ENCODE results near the gene IKBIP.
"Not testable (repeated sequence)": the region's sequence is repeated elsewhere in the genome, so short reads cannot be mapped to it uniquely, and the experiment has no call there.

Gene IKBIP

DNA sequence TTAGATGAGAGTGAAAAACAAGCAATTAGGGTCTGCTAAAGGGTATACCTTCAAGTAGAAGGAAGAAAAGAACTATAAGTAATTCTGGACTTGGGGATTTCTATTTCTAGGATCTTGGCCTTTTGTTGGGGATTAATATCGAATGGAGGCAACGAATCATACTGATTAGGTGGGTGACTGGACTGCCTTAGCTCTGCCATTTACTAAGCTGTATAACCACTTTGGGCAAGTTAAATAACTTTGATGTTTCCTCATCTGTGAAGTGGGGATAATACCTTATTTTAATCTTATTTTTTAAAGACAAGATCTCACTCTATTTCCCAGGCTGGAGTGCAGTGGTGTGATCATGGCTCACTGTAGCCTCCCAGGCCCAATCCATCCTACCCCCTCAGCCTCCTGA is 6.6 kb downstream of the IKBIP start:
- DNase-seq, result no peak

DNA sequence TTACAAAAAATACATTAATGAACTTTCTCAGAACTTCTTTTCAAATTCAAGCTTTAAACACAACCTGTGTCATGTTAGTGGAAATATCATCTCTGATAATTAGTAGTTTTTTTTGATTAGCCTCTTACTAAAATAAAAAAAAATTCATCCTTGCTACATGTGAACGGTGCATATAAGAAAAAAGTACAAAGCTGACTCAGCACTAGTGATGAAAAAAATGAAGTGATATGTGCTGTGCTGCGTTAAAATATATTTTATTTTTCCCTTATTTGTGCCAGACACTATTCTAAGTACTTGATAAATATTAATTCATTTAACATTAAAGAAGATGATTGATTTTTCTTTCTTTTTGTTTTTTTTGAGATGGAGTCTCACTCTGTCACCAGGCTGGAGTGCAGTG is 7.5 kb downstream of the IKBIP start:
- no peak for DNase-seq

DNA sequence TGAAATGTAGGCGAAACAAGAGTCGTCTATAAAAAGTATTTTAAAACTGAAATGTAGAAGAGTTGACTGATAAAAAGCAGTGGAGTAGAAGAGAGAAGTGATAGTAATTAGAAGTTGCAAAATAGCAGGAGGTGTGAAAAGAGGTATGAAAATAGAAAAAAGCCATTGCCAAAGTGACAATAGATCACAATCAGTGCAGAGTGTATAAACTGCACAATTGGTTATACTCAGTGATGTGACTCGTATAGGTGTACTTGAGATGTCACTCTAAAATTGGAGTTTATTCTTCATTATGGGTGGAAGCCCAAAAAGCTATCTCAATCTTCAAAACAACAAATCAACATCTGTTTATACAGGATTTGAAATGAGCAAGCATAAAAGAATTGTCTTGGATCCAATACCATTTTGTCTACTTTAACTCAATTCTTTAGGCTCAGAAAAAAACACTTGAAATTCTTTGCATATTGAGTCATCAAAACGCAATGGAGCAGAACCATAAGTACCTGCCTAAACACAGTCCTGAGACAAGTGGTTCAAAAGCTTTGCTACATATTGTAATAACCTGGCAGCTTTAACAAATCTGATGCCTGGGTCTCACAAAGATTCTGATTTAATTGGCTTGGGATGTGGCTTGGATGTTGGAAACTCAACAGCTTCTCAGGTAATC is 8.8 kb downstream of the IKBIP start:
- DNase-seq, result no peak

DNA sequence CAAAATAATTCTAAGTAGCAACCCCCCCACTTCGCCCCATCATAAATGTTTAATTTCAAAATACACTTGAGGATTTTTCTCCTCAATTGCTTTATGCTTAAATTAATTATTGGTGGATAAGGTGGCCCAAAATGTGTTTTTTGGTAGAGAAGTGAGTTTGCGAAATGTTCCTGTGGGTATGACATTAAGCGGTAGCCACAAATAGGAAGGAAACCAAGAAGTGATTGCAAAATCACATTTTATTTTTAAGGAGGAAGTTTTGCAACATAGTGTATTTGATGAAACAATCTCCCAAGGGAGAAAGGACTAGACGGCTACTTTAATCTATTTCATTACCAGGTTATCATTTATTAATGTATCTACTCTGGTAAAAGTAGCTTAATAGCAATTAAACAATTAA is 25.6 kb downstream of the IKBIP start:
- DNase-seq, result no peak

DNA sequence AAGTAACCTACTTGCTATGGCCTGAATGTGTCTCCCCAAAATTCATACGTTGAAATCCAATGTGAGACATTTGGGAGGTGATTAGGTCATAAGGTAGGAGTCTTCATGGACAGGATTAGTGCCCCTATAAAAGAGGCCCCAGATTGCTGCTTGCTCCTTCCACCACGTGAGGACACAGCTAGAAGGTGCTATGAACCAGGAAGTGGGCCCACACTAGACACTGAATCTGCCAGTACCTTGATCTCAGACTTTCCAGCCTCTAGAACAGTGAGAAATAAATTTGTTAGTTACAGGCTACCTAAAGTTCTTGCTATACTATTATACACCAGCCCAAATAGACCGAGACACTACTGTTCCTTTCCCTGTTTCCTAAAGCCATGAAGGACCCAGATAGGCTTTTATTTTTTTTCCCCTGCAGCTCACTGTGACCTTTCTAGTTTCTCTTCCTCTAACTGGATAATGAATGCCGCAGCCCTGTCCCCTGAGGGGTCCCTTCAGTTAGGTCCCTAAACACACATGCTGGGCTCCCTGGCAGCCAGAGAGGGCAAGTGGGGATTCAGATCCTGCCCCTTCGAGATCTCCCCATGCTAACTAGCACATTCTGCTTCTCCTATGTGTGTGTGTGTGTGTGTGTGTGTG is 31.8 kb downstream of the IKBIP start:
- DNase-seq, result peak in 1 of 56 donors; percentile 4

DNA sequence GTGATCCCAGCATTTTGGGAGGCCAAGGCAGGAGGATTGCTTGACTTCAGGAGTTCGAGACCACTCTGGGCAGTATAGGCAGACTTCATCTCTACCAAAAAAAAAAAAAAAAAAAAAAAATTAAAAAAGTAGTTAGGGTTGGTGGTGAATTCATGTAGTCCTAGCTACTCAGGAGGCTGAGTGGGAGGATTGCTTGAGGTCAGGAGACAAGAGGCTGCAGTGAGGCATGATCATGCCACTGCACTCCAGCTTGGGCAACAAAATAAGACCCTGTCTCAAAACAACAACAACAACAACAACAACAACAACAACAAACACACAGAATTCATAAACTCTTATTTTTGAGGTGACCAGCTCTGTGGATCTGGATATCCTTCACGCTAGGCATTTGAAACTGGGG is 34.0 kb downstream of the IKBIP start:
- no peak for DNase-seq

DNA sequence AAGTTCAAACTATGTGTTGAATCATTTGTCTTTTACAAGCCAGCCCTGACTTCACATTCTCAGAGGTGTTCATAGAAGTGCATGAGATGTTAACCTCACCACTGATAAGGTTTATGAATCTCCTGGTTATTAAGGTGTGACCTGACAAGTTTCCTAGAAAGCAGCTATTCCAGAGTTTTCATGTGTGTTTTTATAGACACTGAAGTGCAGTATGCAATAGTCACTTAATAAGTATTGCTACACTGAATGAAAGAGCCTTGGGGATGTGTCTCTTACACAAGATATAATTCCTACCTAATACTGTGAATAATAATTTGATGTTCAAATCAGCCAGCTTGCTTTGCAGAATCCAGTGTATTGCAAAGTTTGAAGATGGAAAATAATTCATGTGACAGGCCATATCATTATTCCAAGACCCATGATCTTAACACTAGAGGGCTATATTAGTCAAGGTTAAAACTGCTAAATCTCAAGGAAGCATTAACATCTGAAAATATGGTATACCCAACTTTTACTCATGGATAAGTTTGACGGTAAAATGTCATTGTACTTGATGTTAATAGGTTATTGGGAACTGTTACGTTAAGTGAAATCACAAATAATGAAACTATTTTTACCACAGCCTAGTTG is 38.1 kb downstream of the IKBIP start:
- DNase-seq, result no peak

DNA sequence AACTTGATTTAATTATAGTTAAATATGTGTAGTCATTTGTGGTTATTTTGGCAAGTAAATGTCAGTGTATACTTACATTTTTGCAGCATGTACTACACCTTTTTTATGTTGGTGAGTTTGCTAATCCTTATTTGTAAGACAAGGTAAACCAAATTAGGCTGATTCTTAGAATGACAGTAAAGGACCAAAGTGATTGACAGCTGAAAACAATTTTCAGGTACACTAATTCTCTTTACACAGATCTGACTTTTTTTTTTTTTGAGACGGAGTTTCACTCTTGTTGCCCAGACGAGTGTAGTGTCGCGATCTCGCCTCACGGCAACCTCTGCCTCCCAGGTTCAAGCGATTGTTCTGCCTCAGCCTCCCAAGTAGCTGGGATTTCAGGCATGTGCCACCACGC is 42.7 kb downstream of the IKBIP start:
- DNase-seq, result no peak

DNA sequence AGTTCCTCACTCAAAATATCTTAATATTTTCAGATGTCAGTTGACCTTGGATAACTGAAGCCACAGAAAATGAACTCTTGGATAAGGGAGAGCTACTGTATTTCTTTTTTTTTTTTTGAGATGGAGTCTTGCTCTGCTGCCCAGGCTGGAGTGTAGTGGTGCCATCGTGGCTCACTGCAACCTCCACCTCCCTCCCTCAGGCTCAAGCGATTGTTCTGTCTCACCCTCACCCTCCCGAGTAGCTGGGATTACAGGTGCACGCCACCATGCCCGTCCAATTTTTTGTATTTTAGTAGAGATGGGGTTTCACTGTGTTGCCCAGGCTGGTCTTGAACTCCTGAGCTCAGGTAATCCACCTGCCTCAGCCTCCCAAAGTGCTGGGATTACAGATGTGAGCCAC is 47.3 kb downstream of the IKBIP start:
- not testable (repeated sequence) for DNase-seq

DNA sequence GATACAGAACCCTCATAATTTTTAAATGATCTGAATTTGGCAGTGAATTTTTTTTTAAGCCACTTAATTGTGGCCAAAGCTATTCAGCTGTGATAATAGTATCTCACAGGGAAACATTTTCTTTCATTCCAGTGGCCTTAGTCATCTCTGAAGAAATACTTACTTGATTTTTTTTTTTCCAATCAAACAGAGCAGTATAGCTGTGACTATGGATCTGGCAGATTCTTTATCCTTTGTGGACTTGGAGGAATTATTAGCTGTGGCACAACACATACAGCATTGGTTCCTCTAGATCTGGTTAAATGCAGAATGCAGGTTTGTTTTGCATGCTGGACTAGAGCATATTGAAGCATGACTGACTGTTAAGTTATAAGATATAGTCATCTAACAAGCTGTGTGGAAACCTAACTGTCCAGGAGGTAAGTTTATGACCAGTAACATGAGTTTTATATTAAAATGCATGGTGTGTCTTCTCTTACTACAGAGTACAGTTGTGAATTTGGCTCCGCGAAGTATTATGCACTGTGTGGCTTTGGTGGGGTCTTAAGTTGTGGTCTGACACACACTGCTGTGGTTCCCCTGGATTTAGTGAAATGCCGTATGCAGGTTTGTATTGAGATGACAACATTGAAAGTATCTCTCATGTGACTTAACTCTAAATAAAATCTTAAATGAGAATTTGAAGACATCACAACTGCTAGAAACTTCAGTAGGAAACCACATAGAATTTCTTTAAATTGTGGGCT is 49.2 kb downstream of the IKBIP start:
- DNase-seq, result no peak

DNA sequence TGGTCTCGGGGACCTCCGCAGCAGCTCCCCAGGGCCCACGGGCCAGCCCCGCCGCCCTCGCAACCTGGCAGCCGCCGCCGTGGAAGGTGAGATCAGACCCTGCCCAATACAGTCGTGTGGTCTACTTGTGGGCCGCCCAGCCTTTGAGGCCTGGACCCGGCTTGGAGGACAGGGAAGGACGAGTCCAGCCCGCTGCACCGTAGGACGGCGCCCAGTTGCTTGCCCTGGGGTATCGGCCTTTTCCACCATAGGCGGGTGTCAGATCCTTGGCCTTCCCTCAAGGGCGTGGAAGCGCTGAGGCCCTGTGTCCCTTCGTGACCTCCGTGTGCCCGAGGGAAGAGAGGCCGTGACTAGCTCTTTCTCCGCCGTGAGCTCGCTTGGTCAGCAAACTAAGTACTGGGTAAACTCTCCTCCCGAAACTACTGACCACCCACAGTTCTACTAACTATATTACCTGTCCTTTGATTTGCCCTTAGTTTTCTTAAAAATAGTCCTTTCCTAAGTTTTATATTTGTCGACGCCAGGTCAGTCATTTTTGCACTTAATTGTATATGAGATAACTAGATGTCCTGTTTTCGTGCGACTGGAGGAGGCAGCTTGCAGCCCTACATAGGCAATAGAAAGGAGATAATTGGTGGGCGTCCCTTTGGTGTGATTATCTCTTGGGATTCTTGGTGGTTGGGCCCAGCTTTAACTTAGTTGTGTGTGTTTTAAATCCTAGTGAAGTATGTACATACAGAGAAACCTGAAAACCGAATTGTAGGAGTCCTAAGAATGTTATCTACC is 50.3 kb downstream of the IKBIP start:
- peak in 21 of 56 donors; percentile 18 to 79 (median 53) for DNase-seq

DNA sequence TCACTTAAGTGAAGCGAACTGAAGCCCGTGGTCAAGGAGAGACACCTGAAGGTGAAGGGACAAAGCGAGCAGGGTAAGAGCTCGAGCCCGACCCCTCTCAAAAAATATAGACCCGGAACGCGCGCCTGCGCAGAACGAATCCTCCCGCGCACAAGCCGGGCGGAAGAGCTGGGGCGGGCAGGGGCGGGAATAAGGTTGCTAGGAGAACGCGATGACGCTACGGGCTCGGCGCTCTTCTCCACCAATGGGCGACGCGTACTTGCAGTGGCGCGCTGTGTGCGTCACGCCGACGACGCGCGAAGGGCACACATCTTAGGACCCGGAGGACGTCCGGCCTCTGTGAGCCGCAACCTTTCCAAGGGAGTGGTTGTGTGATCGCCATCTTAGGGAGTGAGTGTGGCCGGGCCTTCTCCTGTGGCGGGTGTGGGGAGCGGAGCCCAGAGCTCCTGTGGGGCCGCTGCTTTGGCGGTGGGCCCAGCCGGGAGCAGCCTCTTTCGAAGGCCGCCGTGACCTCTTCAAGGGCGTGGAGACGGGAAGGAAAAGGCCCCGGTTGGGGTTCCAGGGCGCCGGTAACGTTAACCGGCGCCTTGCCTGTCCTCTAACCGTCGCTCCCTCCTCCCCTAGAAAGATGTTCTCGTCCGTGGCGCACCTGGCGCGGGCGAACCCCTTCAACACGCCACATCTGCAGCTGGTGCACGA is 51.1 kb downstream of the IKBIP start, which contains the start of gene SLC25A3:
SLC25A3 (plus strand) TSS at position 336 of the 699 bp plus-strand sequence; CDS start at position 629, 293 bp downstream.
- DNase-seq, result peak; percentile 75 to 98 (median 95)

DNA sequence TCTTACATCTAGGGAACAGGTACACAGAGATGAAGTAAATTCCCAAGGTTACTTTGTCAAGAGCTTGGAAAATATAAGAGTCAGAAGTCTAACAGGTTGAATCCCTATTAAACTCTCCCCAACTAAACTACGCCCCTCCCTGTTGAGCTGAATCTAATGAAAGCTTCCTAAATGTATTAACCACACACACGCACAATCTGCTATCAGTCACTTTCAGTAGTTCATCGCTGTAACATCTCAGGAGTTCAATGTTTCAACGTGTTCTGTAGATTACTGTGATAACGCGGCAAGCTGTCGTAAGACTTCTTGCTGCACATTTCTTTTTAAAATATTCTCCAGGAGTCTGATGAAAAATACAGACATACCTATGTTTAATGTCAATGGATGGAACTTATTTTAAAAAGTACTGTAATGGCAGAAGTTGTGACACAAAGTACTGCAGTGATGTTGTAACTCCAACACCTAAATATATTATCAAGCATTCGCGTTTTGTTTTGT is 51.7 kb downstream of the IKBIP start:
- no peak for DNase-seq

DNA sequence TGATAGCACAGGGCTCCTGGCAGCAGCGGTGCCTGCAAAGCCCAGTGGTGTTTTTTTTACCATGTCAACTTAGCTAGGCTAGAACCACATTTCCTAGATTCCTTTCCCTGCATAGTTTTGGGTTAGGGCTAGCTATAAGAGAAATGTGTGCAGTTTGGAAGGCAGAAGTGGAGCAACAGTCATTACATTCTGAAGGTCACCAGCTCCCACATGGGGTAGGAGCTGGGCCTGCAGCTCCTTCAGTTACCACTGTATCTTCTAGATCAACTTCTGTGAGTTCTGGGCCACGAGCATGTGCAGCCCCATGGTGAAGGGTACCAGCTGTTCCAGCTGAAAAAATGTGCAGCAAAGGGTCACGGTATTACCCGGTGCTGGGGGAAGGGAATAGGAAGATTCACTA is 53.4 kb downstream of the IKBIP start:
- DNase-seq, result no peak

DNA sequence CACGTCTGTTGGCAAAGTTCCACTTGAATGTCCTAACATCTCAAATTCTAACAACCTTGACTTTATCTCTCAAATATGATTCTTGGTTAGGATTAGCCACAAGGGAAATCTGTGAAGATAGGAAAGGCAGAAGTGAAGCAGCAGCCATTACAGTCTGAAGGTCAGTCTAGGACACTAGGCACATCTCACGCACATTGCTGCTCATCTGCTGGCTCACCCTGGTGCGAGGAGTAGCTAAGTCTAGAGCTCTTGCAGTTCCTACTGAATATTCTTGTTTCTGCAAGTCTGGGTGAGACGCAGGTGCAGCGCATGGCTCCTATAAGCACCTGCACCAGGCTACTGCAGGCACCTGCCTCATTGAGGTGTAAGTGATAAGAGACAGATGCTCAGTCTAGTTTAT is 57.5 kb downstream of the IKBIP start:
- no peak for DNase-seq

DNA sequence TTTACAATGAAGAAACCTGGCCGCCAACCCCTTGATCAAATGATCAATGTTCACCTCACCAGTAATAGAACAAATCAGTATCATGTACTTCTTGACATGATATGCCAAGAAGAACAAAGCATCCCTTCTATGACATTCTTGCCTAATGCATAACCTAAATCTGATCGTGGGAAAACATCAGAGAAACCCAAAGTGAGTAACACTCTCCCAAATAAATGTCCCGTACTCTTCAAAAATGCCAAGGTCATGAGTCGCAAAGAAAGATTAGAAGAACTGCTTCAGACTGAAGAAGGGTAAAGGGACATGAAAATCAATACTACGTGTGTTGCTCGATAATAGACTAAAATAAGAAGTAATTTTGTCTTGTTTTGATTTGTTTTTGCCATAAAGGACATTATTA is 62.5 kb downstream of the IKBIP start:
- DNase-seq, result no peak

DNA sequence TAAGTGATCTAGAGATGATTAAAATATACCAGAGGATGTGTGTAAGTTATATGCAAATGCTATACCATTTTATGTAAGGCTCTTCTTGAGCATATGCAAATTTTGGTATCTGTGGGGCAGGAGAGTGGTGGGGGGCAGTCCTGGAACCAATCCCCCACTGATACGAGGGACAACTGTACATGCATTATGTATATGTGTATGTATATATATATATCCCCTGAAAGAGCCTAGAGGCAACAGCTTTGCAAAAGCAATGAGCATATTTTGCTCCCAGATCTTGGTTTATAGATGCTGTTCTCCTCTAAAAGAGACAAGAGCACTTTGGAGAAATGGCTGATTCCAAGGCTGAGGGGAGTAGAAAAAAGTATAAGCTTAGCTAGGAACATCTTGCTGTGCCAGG is 63.5 kb downstream of the IKBIP start:
- no peak for DNase-seq

DNA sequence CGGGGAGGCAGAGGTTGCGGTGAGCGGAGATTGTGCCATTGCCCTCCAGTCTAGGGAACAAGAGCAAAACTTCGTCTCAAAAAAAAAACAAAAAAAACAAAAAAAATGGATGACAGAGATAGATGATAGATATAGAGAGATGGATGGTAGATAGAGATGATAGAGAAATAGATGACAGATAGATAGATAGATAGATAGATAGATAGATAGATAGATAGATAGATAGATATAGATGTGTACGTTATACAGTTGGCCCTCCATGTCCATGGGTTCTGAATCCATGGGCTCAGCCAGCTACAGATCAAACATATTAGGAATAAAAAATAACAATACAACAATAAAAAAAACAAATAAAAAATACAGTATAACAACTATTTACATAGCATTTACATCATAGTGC is 63.9 kb downstream of the IKBIP start:
- no peak for DNase-seq

DNA sequence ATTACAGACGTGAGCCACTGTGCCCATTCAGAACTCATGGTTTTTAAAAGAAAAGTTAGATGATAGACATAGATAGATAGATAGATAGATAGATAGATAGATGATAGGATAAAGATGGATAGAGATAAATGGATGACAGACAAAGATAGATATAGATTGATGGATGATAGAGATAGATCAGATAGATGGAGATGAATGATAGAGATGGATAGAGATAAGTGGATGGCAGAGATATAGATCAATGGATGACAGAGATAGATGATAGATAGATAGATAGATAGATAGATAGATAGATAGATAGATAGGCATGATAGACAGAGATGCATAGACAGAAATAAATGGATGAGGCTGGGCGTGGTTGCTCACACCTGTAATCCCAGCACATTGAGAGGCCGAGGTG is 64.8 kb downstream of the IKBIP start:
- no peak for DNase-seq

DNA sequence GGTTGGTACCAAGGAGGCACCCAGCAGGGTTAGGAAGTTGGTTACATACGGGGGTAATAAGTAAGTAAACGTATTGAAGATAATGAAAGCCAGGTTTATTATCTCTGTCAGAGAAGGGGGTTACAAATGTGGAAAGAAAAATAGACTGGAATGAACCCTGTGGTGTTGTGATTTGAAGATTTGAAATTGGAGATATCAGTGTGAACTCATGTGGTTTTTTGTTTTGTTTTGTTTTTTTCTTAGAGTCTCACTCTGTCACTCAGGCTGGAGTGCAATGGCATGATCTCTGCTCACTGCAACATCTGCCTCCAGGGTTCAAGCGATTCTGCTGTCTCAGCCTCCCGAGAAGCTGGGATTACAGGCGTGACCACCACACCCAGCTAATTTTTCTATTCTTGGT is 65.2 kb downstream of the IKBIP start:
- no peak for DNase-seq
